H9 (cell line): ENCODE results near the gene ERAP2. TPM values are rescaled to one million over a fixed set of nuclear protein-coding genes. Genes with fewer than 3 reads are reported as not detected.

Source experiments
- DNase-seq: peaks from one replicate; pipeline ENCODE4 v3.0.0-alpha.2; 2017
- H2AFZ ChIP-seq: one replicate; pipeline ENCODE4 v1.6.1; 2013; ENCODE audit warnings: mild to moderate bottlenecking, low read length, control low read depth, moderate library complexity
- H2AK5ac ChIP-seq: 2 replicates; pipeline ENCODE4 v1.6.1; 2013; ENCODE audit warnings: low read length, control low read depth, mixed read lengths; ENCODE audit not compliant: insufficient read length
- H2BK120ac ChIP-seq: one replicate; pipeline ENCODE4 v1.6.1; 2013; ENCODE audit warnings: low read depth, mild to moderate bottlenecking, low read length, control low read depth, inconsistent platforms; ENCODE audit not compliant: poor library complexity, severe bottlenecking
- H2BK12ac ChIP-seq: 2 replicates; pipeline ENCODE4 v1.6.1; 2013; ENCODE audit warnings: low read length, control low read depth, mixed read lengths, low read depth; ENCODE audit not compliant: insufficient read length
- H2BK15ac ChIP-seq: 2 replicates; pipeline ENCODE4 v1.6.1; 2013; ENCODE audit warnings: low read depth, low read length, control low read depth
- H2BK20ac ChIP-seq: one replicate; pipeline ENCODE4 v1.6.1; 2013; ENCODE audit warnings: low read depth, mild to moderate bottlenecking, low read length, control low read depth, inconsistent platforms; ENCODE audit not compliant: poor library complexity, severe bottlenecking
- H2BK5ac ChIP-seq: 2 replicates; pipeline ENCODE4 v1.6.1; 2013; ENCODE audit warnings: low read length, control low read depth, mixed read lengths; ENCODE audit not compliant: insufficient read length
- H3K14ac ChIP-seq: 2 replicates; pipeline ENCODE4 v1.6.1; 2013; ENCODE audit warnings: low read length, control low read depth; ENCODE audit not compliant: insufficient read depth
- H3K18ac ChIP-seq: 2 replicates; pipeline ENCODE4 v1.6.1; 2013; ENCODE audit warnings: low read depth, mild to moderate bottlenecking, mixed read lengths, low read length, control low read depth; ENCODE audit not compliant: insufficient read length
- H3K23ac ChIP-seq: 2 replicates; pipeline ENCODE4 v1.6.1; 2013; ENCODE audit warnings: low read length, control low read depth, mixed read lengths, low read depth; ENCODE audit not compliant: insufficient read length
- H3K23me2 ChIP-seq: 2 replicates; pipeline ENCODE4 v1.6.1; 2013; ENCODE audit warnings: low read depth, mild to moderate bottlenecking, mixed read lengths, low read length, control low read depth; ENCODE audit not compliant: insufficient read length, poor library complexity, severe bottlenecking
- H3K27ac ChIP-seq: 2 replicates; pipeline ENCODE4 v1.5.1; 2013; ENCODE audit warnings: low read length, control low read depth, mixed read lengths, low read depth; ENCODE audit not compliant: insufficient read length
- H3K27me3 ChIP-seq: 2 replicates; pipeline ENCODE4 v1.6.1; 2013; ENCODE audit warnings: low read length, control low read depth, inconsistent platforms; ENCODE audit not compliant: insufficient read depth
- H3K4ac ChIP-seq: 2 replicates; pipeline ENCODE4 v1.6.1; 2013; ENCODE audit warnings: low read depth, mild to moderate bottlenecking, control low read depth, inconsistent platforms, low read length, moderate library complexity
- H3K4me1 ChIP-seq: 2 replicates; pipeline ENCODE4 v1.6.1; 2013; ENCODE audit warnings: low read length, control low read depth, inconsistent platforms; ENCODE audit not compliant: insufficient read depth
- H3K4me2 ChIP-seq: 2 replicates; pipeline ENCODE4 v1.6.1; 2013; ENCODE audit warnings: low read length, control low read depth, mixed read lengths; ENCODE audit not compliant: insufficient read length, insufficient read depth
- H3K56ac ChIP-seq: 2 replicates; pipeline ENCODE4 v1.6.1; 2013; ENCODE audit warnings: low read depth, mild to moderate bottlenecking, mixed read lengths, low read length, control low read depth; ENCODE audit not compliant: insufficient read length
- H3K79me1 ChIP-seq: 2 replicates; pipeline ENCODE4 v1.6.1; 2013; ENCODE audit warnings: low read depth, mild to moderate bottlenecking, moderate library complexity, low read length, control low read depth, inconsistent platforms; ENCODE audit not compliant: insufficient read depth, poor library complexity, severe bottlenecking
- H3K79me2 ChIP-seq: 2 replicates; pipeline ENCODE4 v1.6.1; 2013; ENCODE audit warnings: low read length, control low read depth, inconsistent platforms; ENCODE audit not compliant: insufficient read depth
- H3K9ac ChIP-seq: 2 replicates; pipeline ENCODE4 v1.6.1; 2013; ENCODE audit warnings: low read length, control low read depth, mixed read lengths; ENCODE audit not compliant: insufficient read length; ENCODE audit errors: extremely low read depth
- H3K9me3 ChIP-seq: one replicate; pipeline ENCODE4 v1.6.1; 2013; ENCODE audit warnings: low read depth, low read length, inconsistent platforms; ENCODE audit not compliant: control insufficient read depth
- H3T11ph ChIP-seq: one replicate; pipeline ENCODE4 v1.6.1; 2013; ENCODE audit warnings: mild to moderate bottlenecking, low read length, control low read depth, inconsistent platforms
- H4K20me1 ChIP-seq: one replicate; pipeline ENCODE4 v1.6.1; 2013; ENCODE audit not compliant: control insufficient read depth, insufficient read length, insufficient read depth
- H4K5ac ChIP-seq: 2 replicates; pipeline ENCODE4 v1.6.1; 2013; ENCODE audit warnings: low read depth, mild to moderate bottlenecking, mixed read lengths, low read length, control low read depth; ENCODE audit not compliant: insufficient read length
- H4K8ac ChIP-seq: replicated peaks from 2 replicates; pipeline ENCODE4 v1.6.1; 2013; ENCODE audit warnings: low read length, control low read depth, mixed read lengths, low read depth; ENCODE audit not compliant: insufficient read length
- H4K91ac ChIP-seq: 2 replicates; pipeline ENCODE4 v1.6.1; 2013; ENCODE audit warnings: low read depth, mild to moderate bottlenecking, moderate library complexity, mixed read lengths, low read length, control low read depth; ENCODE audit not compliant: insufficient read length
- H3K27ac Mint-ChIP-seq, 3 experiments: 2 replicates in 2 of 3; 3 replicates in 1 of 3; pipeline ENCODE4 v1.8.0; 2020 to 2021; ENCODE audit warnings: mixed read lengths in 3 of 3, mild to moderate bottlenecking in 1 of 3, moderate library complexity in 1 of 3
- H3K27me3 Mint-ChIP-seq: 2 replicates; pipeline ENCODE4 v1.8.0; 2021; ENCODE audit warnings: low read depth, mild to moderate bottlenecking, moderate library complexity, mixed read lengths
- H3K36me3 Mint-ChIP-seq, 3 experiments: 2 replicates in 2 of 3; 3 replicates in 1 of 3; pipeline ENCODE4 v1.8.0; 2020 to 2021; ENCODE audit warnings: low read depth in 3 of 3, mixed read lengths in 3 of 3; ENCODE audit not compliant: insufficient read depth in 1 of 3
- H3K4me1 Mint-ChIP-seq, 2 experiments: 2 replicates each; pipeline ENCODE4 v1.8.0; 2020; ENCODE audit warnings: mixed read lengths in 2 of 2
- H3K4me3 Mint-ChIP-seq, 2 experiments: 2 replicates in 1 of 2; 3 replicates in 1 of 2; pipeline ENCODE4 v1.8.0; 2020 to 2021; ENCODE audit warnings: mild to moderate bottlenecking in 2 of 2, mixed read lengths in 2 of 2, moderate library complexity in 1 of 2
- H3K9me3 Mint-ChIP-seq, 2 experiments: 2 replicates in 1 of 2; 3 replicates in 1 of 2; pipeline ENCODE4 v1.8.0; 2020; ENCODE audit warnings: mild to moderate bottlenecking in 2 of 2, mixed read lengths in 2 of 2, moderate library complexity in 1 of 2
- CTCF ChIP-seq: fragments of 200-600 bp; sonication (generic); conservative IDR thresholded peaks from 3 replicates; pipeline ENCODE4 v1.8.0; 2021; ENCODE audit warnings: antibody characterized with exemption, mild to moderate bottlenecking
- WGBS: extraction: QIAGEN DNeasy Blood & Tissue Kit; methylation state at CpG from one replicate; pipeline ENCODE4 v1.1.7; 2013; ENCODE audit warnings: missing lambda C conversion rate, low lambda C conversion rate, mixed read lengths; ENCODE audit not compliant: insufficient read length; ENCODE audit errors: extremely low coverage; 5-methylcytosine and 5-hydroxymethylcytosine counted together
- total RNA-seq: library from RNA; stranded (reverse); gene quantifications from 2 replicates; pipeline ENCODE4 v1.2.1, GENCODE V29; 2021

The ERAP2 gene
- total RNA-seq, 1 experiment from 2014 or later = 0.09 TPM

- no peak overlapping the region for H3K18ac ChIP-seq
- no peaks in the 10 kb centered on the region for H3K27me3 ChIP-seq
- Mint-ChIP-seq H3K9me3 (no peaks in the 10 kb centered on the region; a peak in 1 of 5 replicates), H3K4me3 (no peak overlapping the region), H3K27ac (no peak overlapping the region), H3K4me1 (peaks cover 14 to 16% of the 10 kb centered on the region in 2 experiments), H3K36me3 (no peaks in the 10 kb centered on the region), H3K27me3 (no peaks in the 10 kb centered on the region)
- H3K23ac ChIP-seq = no peak overlapping the region
- no peaks in the 10 kb centered on the region for H3K79me1 ChIP-seq
- no peak overlapping the region for H3K14ac ChIP-seq
- no peak overlapping the region for H4K91ac ChIP-seq
- no peak overlapping the region for H3K9ac ChIP-seq
- no peaks in the 10 kb centered on the region for H3K23me2 ChIP-seq
- H3K9me3 ChIP-seq = no peaks in the 10 kb centered on the region
- no peak overlapping the region for H2AFZ ChIP-seq
- no peak overlapping the region for H3K56ac ChIP-seq
- H4K20me1 ChIP-seq = no peaks in the 10 kb centered on the region
- H4K8ac ChIP-seq = no peak overlapping the region
- H3K4ac ChIP-seq = no peak overlapping the region
- no peak overlapping the region for H2BK120ac ChIP-seq
- no peak for TF ChIP-seq CTCF
- H4K5ac ChIP-seq = no peak overlapping the region
- no peak for DNase-seq
- H3K79me2 ChIP-seq = no peaks in the 10 kb centered on the region
- no peaks in the 10 kb centered on the region for H3K4me1 ChIP-seq
- no peak overlapping the region for H2BK12ac ChIP-seq
- WGBS = no CpG with 5 or more reads among the region's 1 CpG
- no peak overlapping the region for H2AK5ac ChIP-seq
- no peak overlapping the region for H3K4me2 ChIP-seq
- H3T11ph ChIP-seq = no peak overlapping the region
- no peak overlapping the region for H2BK20ac ChIP-seq
- H2BK5ac ChIP-seq = no peak overlapping the region
- no peak overlapping the region for H2BK15ac ChIP-seq
- H3K27ac ChIP-seq = no peak overlapping the region
Measured at GRCh38 chr5:96961053-96961452, 84.8 kb downstream of the ERAP2 start.
